MM.1S (cell line): Measurements from ENCODE around the gene KCNG4.

Experiments
- DNase-seq: peaks from one replicate; pipeline ENCODE4 v3.0.0-alpha.2; 2015
- H2AFZ ChIP-seq: fragments of 300-600 bp; sonication (generic); 2 replicates; pipeline ENCODE4 v1.6.0; 2016; ENCODE audit warnings: antibody characterized with exemption, low read length
- H3F3A ChIP-seq: fragments of 300-600 bp; sonication (generic); 2 replicates; pipeline ENCODE4 v1.6.1; 2016; ENCODE audit warnings: mild to moderate bottlenecking, antibody characterized with exemption, low read length, moderate library complexity, mixed read lengths; ENCODE audit not compliant: insufficient read depth
- H3K27ac ChIP-seq: fragments of 300-600 bp; sonication (generic); 2 replicates; pipeline ENCODE4 v1.5.1; 2016; ENCODE audit warnings: mild to moderate bottlenecking, low read length
- H3K27me3 ChIP-seq: fragments of 300-600 bp; sonication (generic); replicated peaks from 2 replicates; pipeline ENCODE4 v1.6.0; 2016; ENCODE audit warnings: low read length; ENCODE audit not compliant: insufficient read depth
- H3K36me3 ChIP-seq: fragments of 300-600 bp; sonication (generic); replicated peaks from 2 replicates; pipeline ENCODE4 v1.6.1; 2016; ENCODE audit warnings: mild to moderate bottlenecking, low read length, mixed read lengths; ENCODE audit not compliant: insufficient read depth
- H3K4me1 ChIP-seq: fragments of 300-600 bp; sonication (generic); 2 replicates; pipeline ENCODE4 v1.6.1; 2016; ENCODE audit warnings: low read length, mixed read lengths
- H3K4me2 ChIP-seq: fragments of 300-600 bp; sonication (generic); 2 replicates; pipeline ENCODE4 v1.6.0; 2016; ENCODE audit warnings: low read depth, low read length
- H3K4me3 ChIP-seq: fragments of 300-600 bp; sonication (generic); 2 replicates; pipeline ENCODE4 v1.5.1; 2016; ENCODE audit warnings: low read length, mixed read lengths
- H3K79me2 ChIP-seq: fragments of 300-600 bp; sonication (generic); 2 replicates; pipeline ENCODE4 v1.6.1; 2016; ENCODE audit warnings: mixed run types, low read length, mixed read lengths
- H3K9ac ChIP-seq: fragments of 300-600 bp; sonication (generic); 2 replicates; pipeline ENCODE4 v1.6.1; 2016; ENCODE audit warnings: low read length, mixed read lengths
- H3K9me2 ChIP-seq: fragments of 300-600 bp; sonication (generic); replicated peaks from 2 replicates; pipeline ENCODE4 v1.6.1; 2016; ENCODE audit warnings: mild to moderate bottlenecking, low read length, mixed read lengths; ENCODE audit not compliant: insufficient read depth
- H3K9me3 ChIP-seq: fragments of 300-600 bp; sonication (generic); replicated peaks from 2 replicates; pipeline ENCODE4 v1.6.1; 2016; ENCODE audit warnings: mild to moderate bottlenecking, low read length, mixed read lengths; ENCODE audit not compliant: insufficient read depth
- H4K20me1 ChIP-seq: fragments of 300-600 bp; sonication (generic); 2 replicates; pipeline ENCODE4 v1.6.1; 2016; ENCODE audit warnings: mild to moderate bottlenecking, low read length, moderate library complexity, mixed read lengths; ENCODE audit not compliant: insufficient read depth
- CTCF ChIP-seq: fragments of 300-600 bp; sonication (generic); IDR thresholded peaks from 2 replicates; pipeline ENCODE4 v1.5.1; 2016; ENCODE audit warnings: antibody characterized with exemption, low read length, mixed read lengths
- EZH2 ChIP-seq: fragments of 300-600 bp; sonication (generic); optimal IDR thresholded peaks from 2 replicates; pipeline ENCODE3; 2017; ENCODE audit warnings: low read depth, mild to moderate bottlenecking, antibody characterized with exemption, low read length, mixed read lengths
- EZH2phosphoT487 ChIP-seq: fragments of 300-600 bp; sonication (generic); IDR thresholded peaks from 2 replicates; pipeline ENCODE4 v1.6.1; 2018; ENCODE audit warnings: antibody characterized with exemption, low read length

Gene KCNG4

GRCh38 chr16:84281074-84281473 lies 41.3 kb upstream of the KCNG4 start:
- no peaks in the 10 kb centered on the region for H3K9me2 ChIP-seq
- H4K20me1 ChIP-seq = no peaks in the 10 kb centered on the region
- H3K27me3 ChIP-seq = peaks cover 60% of the 10 kb centered on the region
- H3K4me1 ChIP-seq = no peaks in the 10 kb centered on the region
- H3K4me2 ChIP-seq = no peak overlapping the region
- H3K79me2 ChIP-seq = no peaks in the 10 kb centered on the region
- no peak for TF ChIP-seq EZH2phosphoT487
- no peak for TF ChIP-seq EZH2
- H2AFZ ChIP-seq = no peak overlapping the region
- H3K27ac ChIP-seq = no peak overlapping the region
- no peaks in the 10 kb centered on the region for H3F3A ChIP-seq
- no peak overlapping the region for H3K9ac ChIP-seq
- H3K4me3 ChIP-seq = no peak overlapping the region
- H3K36me3 ChIP-seq = no peaks in the 10 kb centered on the region
- H3K9me3 ChIP-seq = no peaks in the 10 kb centered on the region
- DNase-seq = no peak

- H3K27ac ChIP-seq = no peak overlapping the region
- no peaks in the 10 kb centered on the region for H3F3A ChIP-seq
- no peaks in the 10 kb centered on the region for H3K9me3 ChIP-seq
- H3K36me3 ChIP-seq = no peaks in the 10 kb centered on the region
- no peaks in the 10 kb centered on the region for H3K4me1 ChIP-seq
- H3K27me3 ChIP-seq = peaks cover 54% of the 10 kb centered on the region
- no peak overlapping the region for H2AFZ ChIP-seq
- H3K9ac ChIP-seq = no peak overlapping the region
- H3K4me3 ChIP-seq = no peak overlapping the region
- H3K79me2 ChIP-seq = no peaks in the 10 kb centered on the region
- DNase-seq = no peak
- H3K4me2 ChIP-seq = no peak overlapping the region
- H3K9me2 ChIP-seq = no peaks in the 10 kb centered on the region
- no peaks in the 10 kb centered on the region for H4K20me1 ChIP-seq
- no peak for TF ChIP-seq EZH2
These were observed 40.1 kb upstream of the KCNG4 start for GRCh38 chr16:84279881-84280280.

- no peak for DNase-seq
- Histone ChIP-seq H3K79me2 (no peaks in the 10 kb centered on the region), H4K20me1 (no peaks in the 10 kb centered on the region), H3K36me3 (no peaks in the 10 kb centered on the region), H2AFZ (no peak overlapping the region), H3F3A (no peaks in the 10 kb centered on the region), H3K4me1 (no peaks in the 10 kb centered on the region), H3K9me3 (no peaks in the 10 kb centered on the region), H3K27ac (no peak overlapping the region), H3K9ac (no peak overlapping the region), H3K9me2 (no peaks in the 10 kb centered on the region), H3K4me3 (no peak overlapping the region), H3K4me2 (no peak overlapping the region), H3K27me3 (peaks cover 54% of the 10 kb centered on the region)
- TF ChIP-seq CTCF = no peak
- no peak for TF ChIP-seq EZH2phosphoT487
- no peak for TF ChIP-seq EZH2
These were observed 39.2 kb upstream of the KCNG4 start for GRCh38 chr16:84278968-84279367.

- TF ChIP-seq CTCF (no peak), EZH2 (no peak), EZH2phosphoT487 (no peak)
- no peaks in the 10 kb centered on the region for H3K9me3 ChIP-seq
- no peaks in the 10 kb centered on the region for H3K36me3 ChIP-seq
- H3K9me2 ChIP-seq = no peaks in the 10 kb centered on the region
- no peaks in the 10 kb centered on the region for H3K4me1 ChIP-seq
- no peaks in the 10 kb centered on the region for H4K20me1 ChIP-seq
- H3K4me3 ChIP-seq = no peak overlapping the region
- H3K79me2 ChIP-seq = no peaks in the 10 kb centered on the region
- H2AFZ ChIP-seq = no peak overlapping the region
- 0 out of 2 replicates have a peak overlapping the region, but pooled peaks have one; percentile 6 for H3K4me2 ChIP-seq
- no peak for DNase-seq
- H3K9ac ChIP-seq = no peak overlapping the region
- H3K27me3 ChIP-seq = peaks cover 49% of the 10 kb centered on the region
- no peaks in the 10 kb centered on the region for H3F3A ChIP-seq
- no peak overlapping the region for H3K27ac ChIP-seq
These were observed 38.5 kb upstream of the KCNG4 start for GRCh38 chr16:84278333-84278732.
